Mammary epithelial cell (primary cell): Measurements from ENCODE around the gene USP3.

Experiments used
- EZH2 ChIP-seq: IDR thresholded peaks from 2 replicates; pipeline ENCODE4 v1.6.1; 2012; ENCODE audit warnings: low read length, inconsistent platforms, borderline replicate concordance
- TF ChIP-seq, protein P1 (sequence below), 2 donors: IDR thresholded peaks in 1 of 2; conservative IDR thresholded peaks in 1 of 2; 2 replicates each; pipeline ENCODE4 v1.5.1; 2011 to 2012; ENCODE audit warnings: inconsistent platforms in 2 of 2, low read length in 2 of 2, mild to moderate bottlenecking in 2 of 2, control low read depth in 1 of 2, low read depth in 1 of 2; ENCODE audit not compliant: insufficient read depth in 1 of 2; ENCODE audit errors: extremely low read depth in 1 of 2

DNA sequence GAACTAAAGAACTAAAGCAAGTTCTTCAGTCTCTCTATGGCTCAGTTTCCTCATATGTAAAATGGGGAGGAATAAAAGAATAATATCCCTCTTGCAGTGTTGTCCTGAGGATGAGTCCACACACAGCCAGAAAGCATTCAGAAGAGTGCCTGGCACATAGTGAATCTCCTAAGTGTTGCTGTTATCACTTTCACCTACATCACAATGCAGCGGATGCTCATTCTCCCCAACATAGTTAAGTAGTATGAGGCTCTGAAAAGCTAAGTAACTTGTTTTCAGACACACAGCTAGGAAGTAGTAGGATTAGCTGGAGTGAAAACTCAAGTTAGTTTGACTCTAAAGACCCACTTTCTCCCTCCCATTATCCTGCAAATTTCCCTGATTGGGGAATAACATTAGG is 9.1 kb upstream of the USP3 start:
- TF ChIP-seq, protein P1, sequence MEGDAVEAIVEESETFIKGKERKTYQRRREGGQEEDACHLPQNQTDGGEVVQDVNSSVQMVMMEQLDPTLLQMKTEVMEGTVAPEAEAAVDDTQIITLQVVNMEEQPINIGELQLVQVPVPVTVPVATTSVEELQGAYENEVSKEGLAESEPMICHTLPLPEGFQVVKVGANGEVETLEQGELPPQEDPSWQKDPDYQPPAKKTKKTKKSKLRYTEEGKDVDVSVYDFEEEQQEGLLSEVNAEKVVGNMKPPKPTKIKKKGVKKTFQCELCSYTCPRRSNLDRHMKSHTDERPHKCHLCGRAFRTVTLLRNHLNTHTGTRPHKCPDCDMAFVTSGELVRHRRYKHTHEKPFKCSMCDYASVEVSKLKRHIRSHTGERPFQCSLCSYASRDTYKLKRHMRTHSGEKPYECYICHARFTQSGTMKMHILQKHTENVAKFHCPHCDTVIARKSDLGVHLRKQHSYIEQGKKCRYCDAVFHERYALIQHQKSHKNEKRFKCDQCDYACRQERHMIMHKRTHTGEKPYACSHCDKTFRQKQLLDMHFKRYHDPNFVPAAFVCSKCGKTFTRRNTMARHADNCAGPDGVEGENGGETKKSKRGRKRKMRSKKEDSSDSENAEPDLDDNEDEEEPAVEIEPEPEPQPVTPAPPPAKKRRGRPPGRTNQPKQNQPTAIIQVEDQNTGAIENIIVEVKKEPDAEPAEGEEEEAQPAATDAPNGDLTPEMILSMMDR (conservative IDR thresholded peaks at IDR 0.05 in 1 of 2, IDR thresholded peaks at IDR 0.05 in 1 of 2; ENCODE audit: extremely low read depth in 1 of 2, insufficient read depth in 1 of 2, low read depth in 1 of 2, low read length in 2 of 2), result no peak
- no peak for TF ChIP-seq EZH2
